Uterus (tissue), 2 donors: Measurements from ENCODE around the gene HOXD4.

ENCODE experiments used
- POLR2A ChIP-seq, 2 donors: fragments of 450-650 bp; IDR thresholded peaks; one replicate each; pipeline ENCODE4 v1.6.1; 2016; ENCODE audit warnings: antibody characterized with exemption in 2 of 2, mild to moderate bottlenecking in 1 of 2, moderate library complexity in 1 of 2
- TF ChIP-seq, protein P1 (sequence below), 4 experiments: fragments of 200-600 bp in 2 of 4; fragments of 450-650 bp in 2 of 4; sonication (generic) in 2 of 4; IDR thresholded peaks; one replicate each; pipeline ENCODE4 v1.5.1; 2016 to 2019; ENCODE audit warnings: antibody characterized with exemption in 4 of 4, mild to moderate bottlenecking in 2 of 4, moderate library complexity in 1 of 4

DNA sequence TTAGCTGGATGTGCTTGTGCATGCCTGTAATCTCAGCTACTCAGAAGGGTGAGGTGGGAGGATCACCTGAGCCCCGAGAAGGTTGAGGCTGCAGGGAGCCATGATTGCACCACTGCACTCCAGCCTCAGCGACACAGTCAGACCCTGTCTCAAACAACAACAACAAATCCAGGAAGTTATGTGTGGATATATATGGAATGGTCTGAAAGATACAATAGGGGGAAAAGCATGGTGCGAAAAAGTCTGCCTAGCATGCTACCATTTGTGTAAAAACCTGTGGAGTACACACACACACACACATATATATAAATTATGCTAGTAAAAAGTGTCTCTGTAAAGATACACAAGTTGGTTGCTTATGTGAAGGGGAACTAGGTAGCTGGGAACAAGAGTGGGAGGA, 30.2 kb downstream of the HOXD4 start:
- no peak for TF ChIP-seq POLR2A (IDR thresholded peaks at IDR 0.05)
- TF ChIP-seq, protein P1, sequence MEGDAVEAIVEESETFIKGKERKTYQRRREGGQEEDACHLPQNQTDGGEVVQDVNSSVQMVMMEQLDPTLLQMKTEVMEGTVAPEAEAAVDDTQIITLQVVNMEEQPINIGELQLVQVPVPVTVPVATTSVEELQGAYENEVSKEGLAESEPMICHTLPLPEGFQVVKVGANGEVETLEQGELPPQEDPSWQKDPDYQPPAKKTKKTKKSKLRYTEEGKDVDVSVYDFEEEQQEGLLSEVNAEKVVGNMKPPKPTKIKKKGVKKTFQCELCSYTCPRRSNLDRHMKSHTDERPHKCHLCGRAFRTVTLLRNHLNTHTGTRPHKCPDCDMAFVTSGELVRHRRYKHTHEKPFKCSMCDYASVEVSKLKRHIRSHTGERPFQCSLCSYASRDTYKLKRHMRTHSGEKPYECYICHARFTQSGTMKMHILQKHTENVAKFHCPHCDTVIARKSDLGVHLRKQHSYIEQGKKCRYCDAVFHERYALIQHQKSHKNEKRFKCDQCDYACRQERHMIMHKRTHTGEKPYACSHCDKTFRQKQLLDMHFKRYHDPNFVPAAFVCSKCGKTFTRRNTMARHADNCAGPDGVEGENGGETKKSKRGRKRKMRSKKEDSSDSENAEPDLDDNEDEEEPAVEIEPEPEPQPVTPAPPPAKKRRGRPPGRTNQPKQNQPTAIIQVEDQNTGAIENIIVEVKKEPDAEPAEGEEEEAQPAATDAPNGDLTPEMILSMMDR (IDR thresholded peaks at IDR 0.05): no peak
